GM12878 (cell line): ENCODE measurements around the gene PKP3. TPM values are rescaled to one million over a fixed set of nuclear protein-coding genes. Genes with fewer than 3 reads are reported as not detected.

Experiments
- ATAC-seq: fragments of 200-7000 bp; cut with Tn5 transposase; 3 replicates; pipeline ENCODE4 v1.9.1; 2020; ENCODE audit warnings: mild to moderate bottlenecking, moderate library complexity
- BruUV-seq: library from RNA; stranded (reverse); fragments of 400-500 nt; replicated peaks from 2 replicates; lab custom pipeline; 2021; lab: Mats Ljungman, UMichigan
- CTCF ChIA-PET: fragments of 300-600 bp; sonication (Branson Sonifier 250); formaldehyde crosslinking; extraction: SDS; loops from one replicate; lab custom pipeline; 2021; ENCODE audit warnings: inconsistent platforms; lab: Yijun Ruan, JAX
- POLR2A ChIA-PET: fragments of 350-600 bp; formaldehyde crosslinking; extraction: SDS; loops from one replicate; lab custom pipeline; 2021; ENCODE audit warnings: inconsistent platforms; lab: Charles Lee
- RAD21 ChIA-PET: fragments of 300-600 bp; sonication (Branson Sonifier 250); formaldehyde crosslinking; loops from one replicate; lab custom pipeline; 2023; ENCODE audit warnings: antibody characterized with exemption; ENCODE audit not compliant: unreplicated experiment; lab: Charles Lee
- SMC1A ChIA-PET: fragments of 300-600 bp; sonication (Branson Sonifier 250); formaldehyde crosslinking; loops from one replicate; lab custom pipeline; 2023; ENCODE audit not compliant: unreplicated experiment, uncharacterized antibody; lab: Charles Lee
- DNase-seq: peaks from one replicate; pipeline ENCODE4 v3.0.0-alpha.2; 2011; ENCODE audit warnings: low read depth, low spot score
- FAIRE-seq: peaks from 3 replicates; lab custom pipeline; 2011; peaks lifted over from hg19 to GRCh38; lab: Jason Lieb, UNC
- H2AFZ ChIP-seq: 2 replicates; pipeline ENCODE4 v1.6.0; 2011; ENCODE audit warnings: low read depth, low read length, control low read depth; ENCODE audit not compliant: control insufficient read depth
- H3K27ac ChIP-seq: 2 replicates; pipeline ENCODE4 v1.5.1; 2011; ENCODE audit warnings: control low read depth; ENCODE audit not compliant: control insufficient read depth, insufficient read depth
- H3K27me3 ChIP-seq, 2 experiments: replicated peaks in 1 of 2; 2 replicates each; pipeline versions ENCODE4 v1.6.0 to v1.6.1; 2011; ENCODE audit warnings: low read length in 1 of 2; ENCODE audit not compliant: control insufficient read depth in 2 of 2, insufficient read depth in 2 of 2
- H3K36me3 ChIP-seq, 2 experiments: 2 replicates each; pipeline ENCODE4 v1.5.1; 2011; ENCODE audit warnings: low read length in 1 of 2; ENCODE audit not compliant: control insufficient read depth in 2 of 2, insufficient read depth in 2 of 2
- H3K4me1 ChIP-seq: 2 replicates; pipeline ENCODE4 v1.6.1; 2011; ENCODE audit warnings: mild to moderate bottlenecking, low read length, moderate library complexity, mixed read lengths; ENCODE audit not compliant: control insufficient read depth, insufficient read depth
- H3K4me2 ChIP-seq: 2 replicates; pipeline ENCODE4 v1.6.0; 2011; ENCODE audit warnings: control low read depth; ENCODE audit not compliant: control insufficient read depth, insufficient read depth
- H3K4me3 ChIP-seq: fragments of 200-600 bp; sonication (generic); 2 replicates; pipeline ENCODE4 v1.5.1; 2016
- H3K79me2 ChIP-seq: 2 replicates; pipeline ENCODE4 v1.6.0; 2011; ENCODE audit warnings: low read length; ENCODE audit not compliant: control insufficient read depth, insufficient read depth
- H3K9ac ChIP-seq: 2 replicates; pipeline ENCODE4 v1.8.0; 2011; ENCODE audit warnings: low read length, control low read depth, mixed read lengths; ENCODE audit not compliant: control insufficient read depth, insufficient read depth
- H3K9me3 ChIP-seq: replicated peaks from 3 replicates; pipeline ENCODE4 v1.5.1; 2011; ENCODE audit warnings: mild to moderate bottlenecking, low read length; ENCODE audit not compliant: control insufficient read depth, insufficient read depth
- H4K20me1 ChIP-seq: 2 replicates; pipeline ENCODE4 v1.6.0; 2011; ENCODE audit not compliant: control insufficient read depth, insufficient read depth
- MEF2B ChIP-seq: fragments of 450-650 bp; IDR thresholded peaks from 2 replicates; pipeline ENCODE4 v1.6.1; 2018; ENCODE audit warnings: mild to moderate bottlenecking, moderate library complexity; ENCODE audit not compliant: partially characterized antibody, poor library complexity, severe bottlenecking
- PAX8 ChIP-seq: fragments of 450-650 bp; IDR thresholded peaks from 2 replicates; pipeline ENCODE4 v1.6.1; 2017; ENCODE audit warnings: mild to moderate bottlenecking, moderate library complexity
- RUNX3 ChIP-seq: IDR thresholded peaks from 2 replicates; pipeline ENCODE4 v1.6.1; 2012; ENCODE audit warnings: low read length, inconsistent platforms
- SIX5 ChIP-seq: IDR thresholded peaks from 2 replicates; pipeline ENCODE4 v1.6.1; 2011; ENCODE audit warnings: mild to moderate bottlenecking, low read depth, low read length, moderate library complexity; ENCODE audit not compliant: severe bottlenecking
- SUZ12 ChIP-seq: fragments of 200-600 bp; sonication (generic); IDR thresholded peaks from one replicate; pipeline ENCODE4 v1.6.1; 2018; ENCODE audit warnings: antibody characterized with exemption, mild to moderate bottlenecking; ENCODE audit not compliant: unreplicated experiment
- WRNIP1 ChIP-seq: IDR thresholded peaks from 2 replicates; pipeline ENCODE4 v1.6.1; 2011; ENCODE audit warnings: low read depth, low read length, improper control_type of control experiment, borderline replicate concordance
- WGBS: methylation state at CpG from one replicate; pipeline ENCODE4 v1.1.6; 2016; ENCODE audit warnings: low lambda C conversion rate; ENCODE audit not compliant: insufficient replicate concordance, insufficient coverage; ENCODE audit errors: missing lambda C conversion rate; 5-methylcytosine and 5-hydroxymethylcytosine counted together
- in situ Hi-C: fragments of 300-500 bp; cut with MboI; formaldehyde crosslinking; loops from 9 replicates; pipeline ENCODE4 v1.14.3; 2018; ENCODE audit warnings: mixed read lengths
- intact Hi-C: fragments of 100-400 bp; cut with micrococcal nuclease; formaldehyde crosslinking; loops from one replicate; pipeline ENCODE4 v1.14.2; 2022; ENCODE audit not compliant: unreplicated experiment
- polyA plus RNA-seq, 11 experiments: library from polyadenylated mRNA; depleted of rRNA in 4 of 11; unstranded in 6 of 11; stranded (reverse) in 5 of 11; fragments of >200 nt; fragmentation: Nextera tagmentation in 4 of 11; fragmentation: Illumina TruSeq in 1 of 11; extraction: Ambion mirVana in 4 of 11; extraction: Trizol in 1 of 11; gene quantifications; 1 replicate in 1 of 11; 2 replicates in 10 of 11; pipeline versions ENCODE4 v1.2.1 to v1.2.3, GENCODE V29; 2011 to 2016; ENCODE audit warnings: inconsistent platforms in 2 of 11, missing spikeins in 2 of 11, low read depth in 1 of 11
- total RNA-seq, 4 experiments: library from RNA; depleted of rRNA in 3 of 4; stranded (reverse); fragments of >200 nt in 3 of 4; fragmentation: Illumina TruSeq in 1 of 4; extraction: Trizol in 1 of 4; gene quantifications; 2 replicates each; pipeline versions ENCODE4 v1.2.1 to v1.2.3, GENCODE V29; 2013 to 2021
- TF ChIP-seq, protein P1 (sequence below): IDR thresholded peaks from 2 replicates; pipeline ENCODE4 v1.6.1; 2011; ENCODE audit warnings: low read depth, low read length, improper control_type of control experiment, borderline replicate concordance

Gene PKP3
- total and polyA plus RNA-seq, 10 of the 15 experiments (the other 5 are each of a cell fraction or from before 2014, with no cell fraction given): 0.45 to 0.90 TPM; not detected in 8

DNA sequence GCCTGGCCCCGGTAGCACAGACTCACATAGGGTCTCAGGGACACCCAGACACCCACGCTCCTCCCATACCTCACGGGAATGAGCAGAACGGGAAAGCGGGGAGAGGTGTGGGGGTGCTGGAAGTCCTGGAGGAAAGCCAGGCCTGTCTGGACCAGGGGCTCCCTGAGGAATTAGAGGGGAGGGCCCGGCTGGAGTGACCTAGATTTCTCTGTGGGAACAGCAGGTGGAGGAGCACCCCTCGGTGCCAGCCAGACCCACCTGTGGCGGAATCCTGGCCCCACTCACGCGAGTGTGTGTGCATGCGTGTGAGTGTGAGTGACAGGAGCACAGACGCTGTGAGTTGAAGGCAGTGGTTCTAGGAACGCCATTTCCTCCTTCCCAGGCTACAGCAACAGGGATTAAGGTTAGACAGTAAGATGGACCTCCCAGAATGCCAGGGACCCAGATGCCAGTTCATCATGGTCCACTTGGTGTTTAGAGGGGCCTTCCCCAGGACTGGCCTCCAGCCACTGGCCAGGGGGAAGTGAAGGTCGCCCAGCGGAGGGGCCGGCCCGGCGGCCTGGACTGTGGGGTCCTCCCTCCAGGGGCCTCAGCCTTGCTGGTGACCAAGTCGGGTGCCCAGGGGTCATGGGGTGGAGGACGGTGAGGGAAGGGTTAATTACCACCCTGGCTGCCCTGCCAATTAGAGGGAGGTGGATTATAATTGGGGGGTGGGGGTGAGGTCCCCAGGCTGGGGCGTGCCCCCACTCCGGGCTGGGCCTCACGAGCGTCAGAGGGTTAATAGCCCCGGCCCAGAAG lies 1.0 kb downstream of the PKP3 start:
- no peak overlapping the region for H3K4me2 ChIP-seq
- no peak overlapping the region for H2AFZ ChIP-seq
- ChIA-PET RAD21 (no interaction called here), POLR2A (no interaction called here), CTCF (no interaction called here), SMC1A (no interaction called here)
- WGBS: 50% methylated on average over 21 of the region's 25 CpGs
- no peak for FAIRE-seq
- in situ Hi-C loops (no loop called here), intact Hi-C loops (no loop called here)
- TF ChIP-seq PAX8 (no peak), SIX5 (no peak), RUNX3 (no peak), MEF2B (no peak), WRNIP1 (no peak), SUZ12 (no peak)
- TF ChIP-seq, protein P1, sequence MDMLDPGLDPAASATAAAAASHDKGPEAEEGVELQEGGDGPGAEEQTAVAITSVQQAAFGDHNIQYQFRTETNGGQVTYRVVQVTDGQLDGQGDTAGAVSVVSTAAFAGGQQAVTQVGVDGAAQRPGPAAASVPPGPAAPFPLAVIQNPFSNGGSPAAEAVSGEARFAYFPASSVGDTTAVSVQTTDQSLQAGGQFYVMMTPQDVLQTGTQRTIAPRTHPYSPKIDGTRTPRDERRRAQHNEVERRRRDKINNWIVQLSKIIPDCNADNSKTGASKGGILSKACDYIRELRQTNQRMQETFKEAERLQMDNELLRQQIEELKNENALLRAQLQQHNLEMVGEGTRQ: no peak
- no peaks in the 10 kb centered on the region for H3K4me1 ChIP-seq
- H3K4me3 ChIP-seq: no peak overlapping the region
- no peaks in the 10 kb centered on the region for H3K79me2 ChIP-seq
- H3K9me3 ChIP-seq: no peaks in the 10 kb centered on the region; the same call in 2 of the 3 replicates
- no peak for DNase-seq
- no peak for ATAC-seq
- no peaks in the 10 kb centered on the region for H3K36me3 ChIP-seq
- no peaks in the 10 kb centered on the region for H4K20me1 ChIP-seq
- no peak overlapping the region for H3K9ac ChIP-seq
- H3K27me3 ChIP-seq: no peaks in the 10 kb centered on the region
- no TSS peak for BruUV-seq
- no peak overlapping the region for H3K27ac ChIP-seq
